ENCODE measurements around the gene HCRTR1. TPM values are rescaled to one million over a fixed set of nuclear protein-coding genes. Genes with fewer than 3 reads are reported as not detected.
A peak's percentile ranks its signal among the peaks of the same experiment; 100 is the strongest.

Gene HCRTR1
- total and polyA plus RNA-seq, 8 donors = 0.14 to 0.24 (median 0.17) TPM; not detected in 4

DNA sequence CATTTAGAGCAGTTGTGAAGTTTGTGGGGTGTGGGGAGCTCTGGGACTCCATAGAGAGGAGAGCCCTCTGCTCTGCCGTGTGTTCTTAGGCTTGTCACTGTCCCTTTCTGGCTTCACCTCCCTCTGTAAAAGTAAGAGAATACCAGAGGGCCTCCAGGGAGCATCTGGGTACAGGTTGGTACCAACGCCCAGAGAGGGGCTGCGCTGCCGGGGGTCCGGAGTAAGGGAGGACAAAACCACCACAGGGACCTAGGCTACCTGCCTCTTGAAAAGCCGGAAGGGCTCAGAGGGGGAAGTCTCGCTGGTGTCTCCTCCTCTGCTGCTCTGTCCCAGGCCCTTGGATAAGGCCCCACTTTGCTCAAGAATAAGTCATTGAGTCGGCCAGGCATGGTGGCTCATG is 44.2 kb upstream of the HCRTR1 start:
- H3K27me3 ChIP-seq = peaks cover 0 to 17% of the 10 kb centered on the region in 2 donors
- DNase-seq (no peak), ATAC-seq (no peak)
- peak overlapping the region; percentile 58 to 67 for H3K27ac ChIP-seq
- TF ChIP-seq, protein P1, sequence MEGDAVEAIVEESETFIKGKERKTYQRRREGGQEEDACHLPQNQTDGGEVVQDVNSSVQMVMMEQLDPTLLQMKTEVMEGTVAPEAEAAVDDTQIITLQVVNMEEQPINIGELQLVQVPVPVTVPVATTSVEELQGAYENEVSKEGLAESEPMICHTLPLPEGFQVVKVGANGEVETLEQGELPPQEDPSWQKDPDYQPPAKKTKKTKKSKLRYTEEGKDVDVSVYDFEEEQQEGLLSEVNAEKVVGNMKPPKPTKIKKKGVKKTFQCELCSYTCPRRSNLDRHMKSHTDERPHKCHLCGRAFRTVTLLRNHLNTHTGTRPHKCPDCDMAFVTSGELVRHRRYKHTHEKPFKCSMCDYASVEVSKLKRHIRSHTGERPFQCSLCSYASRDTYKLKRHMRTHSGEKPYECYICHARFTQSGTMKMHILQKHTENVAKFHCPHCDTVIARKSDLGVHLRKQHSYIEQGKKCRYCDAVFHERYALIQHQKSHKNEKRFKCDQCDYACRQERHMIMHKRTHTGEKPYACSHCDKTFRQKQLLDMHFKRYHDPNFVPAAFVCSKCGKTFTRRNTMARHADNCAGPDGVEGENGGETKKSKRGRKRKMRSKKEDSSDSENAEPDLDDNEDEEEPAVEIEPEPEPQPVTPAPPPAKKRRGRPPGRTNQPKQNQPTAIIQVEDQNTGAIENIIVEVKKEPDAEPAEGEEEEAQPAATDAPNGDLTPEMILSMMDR (IDR thresholded peaks at IDR 0.05) = no peak
- H3K9me3 ChIP-seq = no peaks in the 10 kb centered on the region
- no peaks in the 10 kb centered on the region for H3K36me3 ChIP-seq
- H3K4me1 ChIP-seq = peaks cover 19 to 43% of the 10 kb centered on the region in 2 donors
- intact Hi-C loops (cut with DNase I) = loop anchor here in 1 of 2 donors (10.0 kb wide), 1 partner anchor 212 kb away; no protein-coding TSS in a partner anchor
- no peak overlapping the region for H3K4me3 ChIP-seq

DNA sequence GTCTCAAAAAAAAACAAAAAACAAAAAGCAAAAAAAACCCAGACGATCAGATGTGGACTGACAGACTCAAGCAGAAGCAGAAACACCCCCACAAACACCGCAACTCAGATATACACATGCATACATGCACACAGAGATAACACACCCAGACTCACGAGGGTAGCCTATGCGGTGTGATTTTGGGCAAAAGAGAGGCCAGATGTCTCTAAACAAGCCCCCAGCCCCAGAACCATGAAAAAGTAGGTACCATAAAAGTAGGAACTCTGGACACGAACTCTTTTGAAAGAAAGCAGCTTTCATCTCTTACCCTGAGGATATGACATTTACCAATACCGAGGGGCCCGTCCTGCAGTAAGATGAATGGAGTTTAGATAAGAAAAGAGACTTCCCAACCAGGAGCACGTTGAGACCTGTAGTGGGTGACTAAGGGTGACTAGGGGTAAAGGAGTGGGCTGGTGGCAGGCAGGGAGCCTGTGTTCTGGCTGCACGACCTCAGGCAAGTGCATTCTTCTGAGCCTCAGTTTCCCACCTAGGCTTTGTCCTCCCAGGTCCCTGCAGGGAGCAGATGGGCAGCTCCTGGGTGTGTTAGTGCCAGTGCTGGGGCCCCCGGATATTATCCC is 42.6 kb upstream of the HCRTR1 start:
- no peak for ATAC-seq
- intact Hi-C loops (cut with DNase I) = loop anchor here in 1 of 2 donors (10.0 kb wide), 1 partner anchor 210 kb away; no protein-coding TSS in a partner anchor
- Histone ChIP-seq H3K27ac (peak overlapping the region; percentile 66 to 67), H3K4me3 (no peak overlapping the region), H3K9me3 (no peaks in the 10 kb centered on the region), H3K27me3 (peaks cover 0 to 17% of the 10 kb centered on the region in 2 donors), H3K4me1 (peaks cover 19 to 43% of the 10 kb centered on the region in 2 donors), H3K36me3 (no peaks in the 10 kb centered on the region)
- DNase-seq = no peak
- TF ChIP-seq, protein P1 (IDR thresholded peaks at IDR 0.05) = no peak

DNA sequence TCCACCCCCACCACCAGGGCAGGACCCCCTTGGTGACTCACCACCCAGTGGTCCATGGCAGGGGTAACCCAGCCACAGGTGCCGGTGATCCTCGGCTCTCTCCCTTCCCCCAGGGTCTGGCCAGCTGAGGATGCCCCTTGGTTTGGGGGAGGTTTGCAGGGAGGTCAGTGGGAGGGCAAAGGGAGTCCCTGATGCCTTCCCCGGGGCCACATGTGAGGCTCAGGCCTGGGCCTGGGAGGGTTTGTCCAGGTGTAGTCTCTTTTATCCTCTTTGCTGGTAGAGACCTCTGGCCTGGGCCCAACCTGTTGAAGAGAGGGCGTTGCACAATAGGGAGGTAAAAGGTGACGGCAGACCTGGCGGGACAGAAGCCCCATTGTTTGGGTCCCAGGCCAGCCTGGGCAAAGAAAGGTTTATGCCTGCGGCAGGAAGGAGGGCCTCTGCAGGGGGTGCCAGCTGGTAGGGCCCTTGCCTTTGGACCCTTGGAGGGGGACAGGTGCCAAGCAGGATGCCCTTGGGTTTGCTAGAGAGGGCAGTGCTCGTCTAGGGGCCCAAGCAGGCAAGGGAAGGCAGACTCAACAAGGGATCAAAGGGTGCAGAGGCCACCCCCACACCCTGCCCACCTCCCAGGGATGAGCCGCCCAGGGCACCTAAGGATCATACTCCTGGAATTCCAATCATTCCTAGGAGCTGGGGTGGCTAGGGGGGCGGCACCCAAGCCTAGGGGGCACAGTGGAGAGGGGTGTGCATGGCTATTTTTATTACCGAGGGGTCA is 41.9 kb upstream of the HCRTR1 start:
- no peaks in the 10 kb centered on the region for H3K9me3 ChIP-seq
- H3K27ac ChIP-seq = peak overlapping the region; percentile 66 to 67
- DNase-seq = peak in 2 of 4 donors; percentile 64 to 68
- intact Hi-C loops (cut with DNase I) = loop anchor here in 1 of 2 donors (10.0 kb wide), 1 partner anchor 209 kb away; no protein-coding TSS in a partner anchor
- H3K36me3 ChIP-seq = no peaks in the 10 kb centered on the region
- H3K4me3 ChIP-seq = peak overlapping the region in 1 of 2 donors; percentile 54
- peaks cover 19 to 46% of the 10 kb centered on the region in 2 donors for H3K4me1 ChIP-seq
- H3K27me3 ChIP-seq = peaks cover 0 to 17% of the 10 kb centered on the region in 2 donors
- peak; percentile 48 for ATAC-seq
- TF ChIP-seq, protein P1 (IDR thresholded peaks at IDR 0.05) = no peak

DNA sequence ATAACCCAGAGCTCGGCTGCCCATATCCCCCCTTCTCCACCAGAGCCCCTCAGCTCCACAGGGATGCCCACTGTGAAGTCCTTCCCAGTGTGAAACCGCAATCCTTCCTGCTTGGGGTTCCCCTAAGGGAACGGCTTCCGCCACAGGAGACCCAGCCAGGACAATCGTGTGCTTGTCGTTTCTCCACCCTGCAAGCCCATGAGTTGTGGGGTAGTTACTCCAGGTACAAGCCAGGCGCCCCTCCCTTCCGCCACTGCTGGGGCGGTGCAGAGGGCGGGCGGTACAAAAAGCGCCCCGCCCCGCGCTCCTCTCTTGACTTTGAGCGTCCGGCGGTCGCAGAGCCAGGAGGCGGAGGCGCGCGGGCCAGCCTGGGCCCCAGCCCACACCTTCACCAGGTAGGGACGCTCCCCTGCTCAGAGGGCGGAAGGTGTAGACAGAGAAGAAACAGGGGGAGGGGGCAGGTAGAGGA is 41.3 kb upstream of the HCRTR1 start, which contains the start of gene TINAGL1:
TINAGL1 (plus strand) TSS at position 315 of the 469 bp plus-strand sequence. CDS start 634 bp downstream, outside the sequence.
- peak in 3 of 4 donors; percentile 63 to 86 (median 75) for DNase-seq
- Histone ChIP-seq H3K36me3 (no peaks in the 10 kb centered on the region), H3K4me1 (peaks cover 19 to 47% of the 10 kb centered on the region in 2 donors), H3K4me3 (peak within 1 kb of the TSS; percentile 27 to 54), H3K9me3 (no peaks in the 10 kb centered on the region), H3K27me3 (peaks cover 0 to 17% of the 10 kb centered on the region in 2 donors), H3K27ac (peak within 1 kb of the TSS; percentile 66 to 67)
- intact Hi-C loops (cut with DNase I) = loop anchor here in 1 of 2 donors (10.0 kb wide), 1 partner anchor 209 kb away; no protein-coding TSS in a partner anchor
- ATAC-seq = peak; percentile 79
- TF ChIP-seq, protein P1 (IDR thresholded peaks at IDR 0.05) = no peak
